ENCODE data around the gene PERP.
A peak's percentile ranks its signal among the peaks of the same experiment; 100 is the strongest.

PERP gene

DNA sequence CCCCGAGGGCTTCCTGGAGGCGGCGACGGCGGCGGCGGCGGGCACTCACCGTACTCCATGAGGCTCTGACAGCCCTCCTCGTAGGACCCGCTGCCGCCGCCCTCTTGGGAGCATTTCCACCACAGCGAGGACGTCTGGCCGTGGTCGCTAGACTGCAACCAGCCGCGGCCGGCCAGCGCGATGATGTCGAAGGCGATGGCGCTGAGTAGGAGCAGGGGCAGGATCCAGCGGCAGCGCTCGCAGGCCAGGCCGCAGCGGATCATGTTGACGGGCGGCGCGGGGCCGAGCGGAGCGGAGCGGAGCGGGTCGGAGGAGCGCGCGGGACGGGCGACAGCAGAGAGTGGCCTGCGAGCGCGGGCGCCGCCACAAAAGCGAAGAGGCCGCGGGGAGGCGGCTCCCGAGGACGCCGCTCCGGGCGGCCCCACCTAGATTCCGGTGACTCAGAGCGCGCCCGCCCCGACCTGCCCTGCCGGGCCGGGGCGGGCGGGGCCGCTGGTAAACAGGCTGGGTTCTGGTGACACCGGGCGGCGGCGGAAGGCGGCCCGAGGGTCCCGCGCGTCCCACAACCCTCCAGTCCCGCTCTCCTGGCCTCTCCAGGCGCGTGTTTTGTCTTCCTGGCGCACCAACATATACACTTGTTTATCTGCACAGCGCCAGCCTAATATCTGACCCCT, at the start of gene PERP (continued):
- TF ChIP-seq ZNF76 (tag by site-specific recombination; IDR thresholded peaks at IDR 0.05; ENCODE audit: borderline replicate concordance, low read depth) (peak; percentile 67; the same call in 1 of the 2 replicates), RBAK (tag by site-specific recombination; IDR thresholded peaks at IDR 0.05) (no peak), ZNF140 (tag by site-specific recombination; IDR thresholded peaks at IDR 0.05) (no peak), ZNF561 (tag by site-specific recombination; IDR thresholded peaks at IDR 0.05; ENCODE audit: borderline replicate concordance) (peak; percentile 60), ZNF133 (tag by site-specific recombination; IDR thresholded peaks at IDR 0.05) (0 out of 2 replicates have a peak, but pooled peaks have one; percentile 11), ZNF248 (tag by site-specific recombination; IDR thresholded peaks at IDR 0.05) (no peak), ZNF146 (tag by site-specific recombination; IDR thresholded peaks at IDR 0.05) (peak; percentile 18; the same call in 1 of the 2 replicates), OVOL3 (tag by site-specific recombination; IDR thresholded peaks at IDR 0.05) (no peak), ZNF324 (tag by site-specific recombination; IDR thresholded peaks at IDR 0.05) (peak; percentile 69; the same call in 1 of the 2 replicates), SP7 (tag by site-specific recombination; IDR thresholded peaks at IDR 0.05) (peak; percentile 62; the same call in 1 of the 2 replicates), KLF8 (tag by site-specific recombination; IDR thresholded peaks at IDR 0.05) (peak; percentile 76), ZNF292 (tag by site-specific recombination; IDR thresholded peaks at IDR 0.05; ENCODE audit: borderline replicate concordance, low read depth) (no peak), ZSCAN16 (tag by site-specific recombination; IDR thresholded peaks at IDR 0.05) (peak; percentile 97), ZNF664 (tag by site-specific recombination; IDR thresholded peaks at IDR 0.05) (no peak; the same call in 1 of the 2 replicates), ZNF121 (tag by site-specific recombination; IDR thresholded peaks at IDR 0.05) (peak; percentile 60), GLIS1 (tag by site-specific recombination; IDR thresholded peaks at IDR 0.05) (peak; percentile 32; the same call in 1 of the 2 replicates), ZNF10 (tag by site-specific recombination; IDR thresholded peaks at IDR 0.05) (peak; percentile 31; the same call in 1 of the 2 replicates), KLF7 (tag by site-specific recombination; IDR thresholded peaks at IDR 0.05; ENCODE audit: borderline replicate concordance) (peak; percentile 60; the same call in 1 of the 2 replicates), KLF10 (tag by site-specific recombination; IDR thresholded peaks at IDR 0.05) (no peak)
- TF ChIP-seq, protein P1, sequence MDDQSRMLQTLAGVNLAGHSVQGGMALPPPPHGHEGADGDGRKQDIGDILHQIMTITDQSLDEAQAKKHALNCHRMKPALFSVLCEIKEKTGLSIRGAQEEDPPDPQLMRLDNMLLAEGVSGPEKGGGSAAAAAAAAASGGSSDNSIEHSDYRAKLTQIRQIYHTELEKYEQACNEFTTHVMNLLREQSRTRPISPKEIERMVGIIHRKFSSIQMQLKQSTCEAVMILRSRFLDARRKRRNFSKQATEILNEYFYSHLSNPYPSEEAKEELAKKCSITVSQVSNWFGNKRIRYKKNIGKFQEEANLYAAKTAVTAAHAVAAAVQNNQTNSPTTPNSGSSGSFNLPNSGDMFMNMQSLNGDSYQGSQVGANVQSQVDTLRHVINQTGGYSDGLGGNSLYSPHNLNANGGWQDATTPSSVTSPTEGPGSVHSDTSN (CRISPR knock-in tag; IDR thresholded peaks at IDR 0.05), result peak; percentile 56; the same call in 1 of the 2 replicates
- TF ChIP-seq, protein P2, sequence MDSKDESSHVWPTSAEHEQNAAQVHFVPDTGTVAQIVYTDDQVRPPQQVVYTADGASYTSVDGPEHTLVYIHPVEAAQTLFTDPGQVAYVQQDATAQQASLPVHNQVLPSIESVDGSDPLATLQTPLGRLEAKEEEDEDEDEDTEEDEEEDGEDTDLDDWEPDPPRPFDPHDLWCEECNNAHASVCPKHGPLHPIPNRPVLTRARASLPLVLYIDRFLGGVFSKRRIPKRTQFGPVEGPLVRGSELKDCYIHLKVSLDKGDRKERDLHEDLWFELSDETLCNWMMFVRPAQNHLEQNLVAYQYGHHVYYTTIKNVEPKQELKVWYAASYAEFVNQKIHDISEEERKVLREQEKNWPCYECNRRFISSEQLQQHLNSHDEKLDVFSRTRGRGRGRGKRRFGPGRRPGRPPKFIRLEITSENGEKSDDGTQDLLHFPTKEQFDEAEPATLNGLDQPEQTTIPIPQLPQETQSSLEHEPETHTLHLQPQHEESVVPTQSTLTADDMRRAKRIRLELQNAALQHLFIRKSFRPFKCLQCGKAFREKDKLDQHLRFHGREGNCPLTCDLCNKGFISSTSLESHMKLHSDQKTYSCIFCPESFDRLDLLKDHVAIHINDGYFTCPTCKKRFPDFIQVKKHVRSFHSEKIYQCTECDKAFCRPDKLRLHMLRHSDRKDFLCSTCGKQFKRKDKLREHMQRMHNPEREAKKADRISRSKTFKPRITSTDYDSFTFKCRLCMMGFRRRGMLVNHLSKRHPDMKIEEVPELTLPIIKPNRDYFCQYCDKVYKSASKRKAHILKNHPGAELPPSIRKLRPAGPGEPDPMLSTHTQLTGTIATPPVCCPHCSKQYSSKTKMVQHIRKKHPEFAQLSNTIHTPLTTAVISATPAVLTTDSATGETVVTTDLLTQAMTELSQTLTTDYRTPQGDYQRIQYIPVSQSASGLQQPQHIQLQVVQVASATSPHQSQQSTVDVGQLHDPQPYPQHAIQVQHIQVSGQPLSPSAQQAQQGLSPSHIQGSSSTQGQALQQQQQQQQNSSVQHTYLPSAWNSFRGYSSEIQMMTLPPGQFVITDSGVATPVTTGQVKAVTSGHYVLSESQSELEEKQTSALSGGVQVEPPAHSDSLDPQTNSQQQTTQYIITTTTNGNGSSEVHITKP (tag by site-specific recombination; IDR thresholded peaks at IDR 0.05), result no peak
- TF ChIP-seq, protein P3, sequence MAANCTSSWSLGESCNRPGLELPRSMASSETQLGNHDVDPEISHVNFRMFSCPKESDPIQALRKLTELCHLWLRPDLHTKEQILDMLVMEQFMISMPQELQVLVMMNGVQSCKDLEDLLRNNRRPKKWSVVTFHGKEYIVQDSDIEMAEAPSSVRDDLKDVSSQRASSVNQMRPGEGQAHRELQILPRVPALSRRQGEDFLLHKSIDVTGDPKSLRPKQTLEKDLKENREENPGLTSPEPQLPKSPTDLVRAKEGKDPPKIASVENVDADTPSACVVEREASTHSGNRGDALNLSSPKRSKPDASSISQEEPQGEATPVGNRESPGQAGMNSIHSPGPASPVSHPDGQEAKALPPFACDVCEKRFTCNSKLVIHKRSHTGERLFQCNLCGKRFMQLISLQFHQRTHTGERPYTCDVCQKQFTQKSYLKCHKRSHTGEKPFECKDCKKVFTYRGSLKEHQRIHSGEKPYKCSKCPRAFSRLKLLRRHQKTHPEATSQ (tag by site-specific recombination; IDR thresholded peaks at IDR 0.05), result peak; percentile 92
- TF ChIP-seq, protein P4, sequence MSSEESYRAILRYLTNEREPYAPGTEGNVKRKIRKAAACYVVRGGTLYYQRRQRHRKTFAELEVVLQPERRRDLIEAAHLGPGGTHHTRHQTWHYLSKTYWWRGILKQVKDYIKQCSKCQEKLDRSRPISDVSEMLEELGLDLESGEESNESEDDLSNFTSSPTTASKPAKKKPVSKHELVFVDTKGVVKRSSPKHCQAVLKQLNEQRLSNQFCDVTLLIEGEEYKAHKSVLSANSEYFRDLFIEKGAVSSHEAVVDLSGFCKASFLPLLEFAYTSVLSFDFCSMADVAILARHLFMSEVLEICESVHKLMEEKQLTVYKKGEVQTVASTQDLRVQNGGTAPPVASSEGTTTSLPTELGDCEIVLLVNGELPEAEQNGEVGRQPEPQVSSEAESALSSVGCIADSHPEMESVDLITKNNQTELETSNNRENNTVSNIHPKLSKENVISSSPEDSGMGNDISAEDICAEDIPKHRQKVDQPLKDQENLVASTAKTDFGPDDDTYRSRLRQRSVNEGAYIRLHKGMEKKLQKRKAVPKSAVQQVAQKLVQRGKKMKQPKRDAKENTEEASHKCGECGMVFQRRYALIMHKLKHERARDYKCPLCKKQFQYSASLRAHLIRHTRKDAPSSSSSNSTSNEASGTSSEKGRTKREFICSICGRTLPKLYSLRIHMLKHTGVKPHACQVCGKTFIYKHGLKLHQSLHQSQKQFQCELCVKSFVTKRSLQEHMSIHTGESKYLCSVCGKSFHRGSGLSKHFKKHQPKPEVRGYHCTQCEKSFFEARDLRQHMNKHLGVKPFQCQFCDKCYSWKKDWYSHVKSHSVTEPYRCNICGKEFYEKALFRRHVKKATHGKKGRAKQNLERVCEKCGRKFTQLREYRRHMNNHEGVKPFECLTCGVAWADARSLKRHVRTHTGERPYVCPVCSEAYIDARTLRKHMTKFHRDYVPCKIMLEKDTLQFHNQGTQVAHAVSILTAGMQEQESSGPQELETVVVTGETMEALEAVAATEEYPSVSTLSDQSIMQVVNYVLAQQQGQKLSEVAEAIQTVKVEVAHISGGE (tag by site-specific recombination; conservative IDR thresholded peaks at IDR 0.05; ENCODE audit: low read depth), result peak; percentile 64
- TF ChIP-seq, protein P5, sequence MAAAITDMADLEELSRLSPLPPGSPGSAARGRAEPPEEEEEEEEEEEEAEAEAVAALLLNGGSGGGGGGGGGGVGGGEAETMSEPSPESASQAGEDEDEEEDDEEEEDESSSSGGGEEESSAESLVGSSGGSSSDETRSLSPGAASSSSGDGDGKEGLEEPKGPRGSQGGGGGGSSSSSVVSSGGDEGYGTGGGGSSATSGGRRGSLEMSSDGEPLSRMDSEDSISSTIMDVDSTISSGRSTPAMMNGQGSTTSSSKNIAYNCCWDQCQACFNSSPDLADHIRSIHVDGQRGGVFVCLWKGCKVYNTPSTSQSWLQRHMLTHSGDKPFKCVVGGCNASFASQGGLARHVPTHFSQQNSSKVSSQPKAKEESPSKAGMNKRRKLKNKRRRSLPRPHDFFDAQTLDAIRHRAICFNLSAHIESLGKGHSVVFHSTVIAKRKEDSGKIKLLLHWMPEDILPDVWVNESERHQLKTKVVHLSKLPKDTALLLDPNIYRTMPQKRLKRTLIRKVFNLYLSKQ (tag by site-specific recombination; IDR thresholded peaks at IDR 0.05; ENCODE audit: borderline replicate concordance), result no peak
- TF ChIP-seq, protein P6, sequence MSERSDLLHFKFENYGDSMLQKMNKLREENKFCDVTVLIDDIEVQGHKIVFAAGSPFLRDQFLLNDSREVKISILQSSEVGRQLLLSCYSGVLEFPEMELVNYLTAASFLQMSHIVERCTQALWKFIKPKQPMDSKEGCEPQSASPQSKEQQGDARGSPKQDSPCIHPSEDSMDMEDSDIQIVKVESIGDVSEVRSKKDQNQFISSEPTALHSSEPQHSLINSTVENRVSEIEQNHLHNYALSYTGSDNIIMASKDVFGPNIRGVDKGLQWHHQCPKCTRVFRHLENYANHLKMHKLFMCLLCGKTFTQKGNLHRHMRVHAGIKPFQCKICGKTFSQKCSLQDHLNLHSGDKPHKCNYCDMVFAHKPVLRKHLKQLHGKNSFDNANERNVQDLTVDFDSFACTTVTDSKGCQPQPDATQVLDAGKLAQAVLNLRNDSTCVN (tag by site-specific recombination; optimal IDR thresholded peaks at IDR 0.05), result peak; percentile 99

Data from HEK293 (cell line).